IMR-90 (cell line): Measurements from ENCODE around the gene C16orf89. TPM values are rescaled to one million over a fixed set of nuclear protein-coding genes. Genes with fewer than 3 reads are reported as not detected.
"Not testable (repeated sequence)": the region's sequence is repeated elsewhere in the genome, so short reads cannot be mapped to it uniquely, and the experiment has no call there.

Experiments used
- ATAC-seq: fragments of 200-7000 bp; cut with Tn5 transposase; 2 replicates; pipeline ENCODE4 v1.9.1; 2020; ENCODE audit warnings: low read depth, mild to moderate bottlenecking, moderate library complexity
- BruUV-seq: library from RNA; stranded (reverse); fragments of 400-500 nt; replicated peaks from 2 replicates; lab custom pipeline; 2021; lab: Mats Ljungman, UMichigan
- CTCF ChIA-PET: fragments of 300-600 bp; formaldehyde crosslinking; extraction: SDS; loops from one replicate; lab custom pipeline; 2021; ENCODE audit warnings: antibody characterized with exemption; lab: Yijun Ruan, JAX
- POLR2A ChIA-PET: fragments of 300-600 bp; sonication (Branson Sonifier 250); formaldehyde crosslinking; loops from one replicate; lab custom pipeline; 2022; ENCODE audit warnings: antibody characterized with exemption; ENCODE audit not compliant: unreplicated experiment; lab: Charles Lee
- DNase-seq: peaks from one replicate; pipeline ENCODE4 v3.0.0; 2013
- H2AFZ ChIP-seq: replicated peaks from 2 replicates; pipeline ENCODE3; 2013; ENCODE audit warnings: low read length, mild to moderate bottlenecking; ENCODE audit not compliant: poor library complexity
- H2AK5ac ChIP-seq: 2 replicates; pipeline ENCODE4 v1.6.1; 2013; ENCODE audit warnings: low read depth, low read length, inconsistent platforms
- H2AK9ac ChIP-seq: replicated peaks from 2 replicates; pipeline ENCODE3; 2013; ENCODE audit warnings: mild to moderate bottlenecking, low read depth, low read length, moderate library complexity; ENCODE audit not compliant: poor library complexity
- H2BK120ac ChIP-seq: 2 replicates; pipeline ENCODE4 v1.6.1; 2013; ENCODE audit warnings: low read depth, low read length, inconsistent platforms
- H2BK15ac ChIP-seq: 3 replicates; pipeline ENCODE4 v1.6.1; 2013; ENCODE audit warnings: low read depth, low read length, inconsistent platforms
- H2BK20ac ChIP-seq: 2 replicates; pipeline ENCODE4 v1.6.1; 2013; ENCODE audit warnings: low read depth, mild to moderate bottlenecking, inconsistent platforms, low read length, moderate library complexity
- H2BK5ac ChIP-seq: 2 replicates; pipeline ENCODE4 v1.6.1; 2013; ENCODE audit warnings: mild to moderate bottlenecking, low read depth, low read length, inconsistent platforms; ENCODE audit not compliant: poor library complexity, severe bottlenecking
- H3K14ac ChIP-seq: replicated peaks from 2 replicates; pipeline ENCODE4 v1.6.1; 2013; ENCODE audit warnings: low read depth, low read length, inconsistent platforms
- H3K18ac ChIP-seq: 2 replicates; pipeline ENCODE4 v1.6.1; 2013; ENCODE audit warnings: low read depth, low read length, control low read depth
- H3K23ac ChIP-seq: 2 replicates; pipeline ENCODE4 v1.6.1; 2013; ENCODE audit warnings: low read depth, low read length, inconsistent platforms
- H3K27ac ChIP-seq: 2 replicates; pipeline ENCODE4 v1.5.1; 2013; ENCODE audit warnings: mild to moderate bottlenecking, control low read depth, low read length; ENCODE audit not compliant: insufficient read depth
- H3K27me3 ChIP-seq: 2 replicates; pipeline ENCODE4 v1.6.1; 2013; ENCODE audit warnings: low read length; ENCODE audit not compliant: control insufficient read depth, insufficient read depth
- H3K36me3 ChIP-seq: 2 replicates; pipeline ENCODE4 v1.6.1; 2013; ENCODE audit warnings: low read length, mixed read lengths; ENCODE audit not compliant: control insufficient read depth, insufficient read depth
- H3K4ac ChIP-seq: 2 replicates; pipeline ENCODE4 v1.6.1; 2013; ENCODE audit warnings: low read depth, low read length, inconsistent platforms
- H3K4me1 ChIP-seq: 2 replicates; pipeline ENCODE4 v1.6.1; 2013; ENCODE audit warnings: low read length, mixed read lengths; ENCODE audit not compliant: control insufficient read depth, insufficient read depth
- H3K4me2 ChIP-seq: 2 replicates; pipeline ENCODE4 v1.6.1; 2013; ENCODE audit warnings: low read depth, mild to moderate bottlenecking, control low read depth, low read length, moderate library complexity
- H3K4me3 ChIP-seq: 2 replicates; pipeline ENCODE4 v1.5.1; 2013; ENCODE audit warnings: low read depth, mild to moderate bottlenecking, control low read depth, low read length, moderate library complexity; ENCODE audit not compliant: insufficient read depth
- H3K56ac ChIP-seq: 2 replicates; pipeline ENCODE4 v1.6.1; 2013; ENCODE audit warnings: low read length, inconsistent platforms; ENCODE audit not compliant: insufficient read depth; ENCODE audit errors: extremely low read depth
- H3K79me1 ChIP-seq, 2 experiments: 2 replicates each; pipeline ENCODE4 v1.6.1; 2013; ENCODE audit warnings: low read length in 2 of 2, inconsistent platforms in 1 of 2, low read depth in 1 of 2
- H3K9ac ChIP-seq: 2 replicates; pipeline ENCODE4 v1.6.1; 2013; ENCODE audit warnings: low read depth, low read length, control low read depth
- H3K9me1 ChIP-seq: 2 replicates; pipeline ENCODE4 v1.6.1; 2013; ENCODE audit warnings: low read length, inconsistent platforms; ENCODE audit not compliant: insufficient read depth
- H3K9me3 ChIP-seq: 2 replicates; pipeline ENCODE4 v1.6.1; 2013; ENCODE audit warnings: low read length; ENCODE audit not compliant: control insufficient read depth, insufficient read depth
- H4K20me1 ChIP-seq: 2 replicates; pipeline ENCODE4 v1.6.1; 2013; ENCODE audit warnings: low read length, inconsistent platforms; ENCODE audit not compliant: insufficient read depth
- H4K5ac ChIP-seq: 2 replicates; pipeline ENCODE4 v1.6.1; 2013; ENCODE audit warnings: mild to moderate bottlenecking, low read depth, low read length, control low read depth
- H4K8ac ChIP-seq, 2 experiments: 2 replicates each; pipeline ENCODE4 v1.6.1; 2013; ENCODE audit warnings: low read depth in 2 of 2, low read length in 2 of 2, control low read depth in 1 of 2, inconsistent platforms in 1 of 2
- H4K91ac ChIP-seq: 2 replicates; pipeline ENCODE4 v1.6.1; 2013; ENCODE audit warnings: low read depth, low read length, inconsistent platforms; ENCODE audit not compliant: insufficient read depth
- WGBS, 2 experiments: methylation state at CpG; one replicate each; pipeline versions ENCODE4 v1.1.5 to v1.1.7; 2013; ENCODE audit warnings: missing lambda C conversion rate in 2 of 2; ENCODE audit not compliant: insufficient read length in 1 of 2; ENCODE audit errors: extremely low coverage in 2 of 2; 5-methylcytosine and 5-hydroxymethylcytosine counted together
- dilution Hi-C: fragments of 300-500 bp; cut with HindIII; formaldehyde crosslinking; loops from one replicate; pipeline ENCODE4 v1.14.3; 2018; ENCODE audit warnings: low sequenced_read_pairs; ENCODE audit not compliant: unreplicated experiment
- in situ Hi-C: fragments of 300-500 bp; cut with MboI; formaldehyde crosslinking; loops from 3 replicates; pipeline ENCODE4 v1.14.3; 2019; ENCODE audit warnings: low sequenced_read_pairs, inconsistent platforms, mixed read lengths
- intact Hi-C: fragments of 100-400 bp; cut with micrococcal nuclease; formaldehyde crosslinking; loops from 2 replicates; pipeline ENCODE4 v1.10.0; 2022
- polyA plus RNA-seq, 3 experiments: library from polyadenylated mRNA; depleted of rRNA; stranded (reverse); fragments of >200 nt; gene quantifications; 2 replicates each; pipeline ENCODE4 v1.2.3, GENCODE V29; 2012; ENCODE audit warnings: low replicate concordance in 1 of 3
- total RNA-seq: library from RNA; depleted of rRNA; stranded (reverse); fragments of >200 nt; gene quantifications from 2 replicates; pipeline ENCODE4 v1.2.3, GENCODE V29; 2012

The C16orf89 gene
- total and polyA plus RNA-seq, 2 of the 4 experiments (the other 2 are of a cell fraction): 0.17 to 0.18 TPM

DNA sequence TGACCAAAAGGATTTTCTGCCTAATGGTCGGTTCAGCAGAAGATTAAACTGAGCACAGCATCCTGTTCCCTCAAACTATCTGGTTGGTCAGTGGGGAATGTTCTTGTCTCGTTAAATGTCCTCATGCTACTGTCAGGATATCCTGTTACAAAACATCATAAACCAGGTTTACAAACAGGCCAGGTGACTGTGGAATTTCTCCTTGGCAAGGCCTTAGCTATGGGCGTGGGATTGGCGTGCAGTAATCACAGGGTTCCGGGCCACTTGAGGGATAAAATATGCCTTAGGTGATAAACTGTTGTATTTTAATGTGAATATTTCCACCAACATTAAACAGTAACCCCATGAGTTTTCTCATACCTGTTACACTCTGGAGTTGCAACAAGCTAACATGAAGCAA lies 39.3 kb upstream of the C16orf89 start:
- POLR2A ChIA-PET, H3K9me3 ChIP-seq, H2AK9ac ChIP-seq, H2BK20ac ChIP-seq, in situ Hi-C loops, H3K14ac ChIP-seq, BruUV-seq, H4K20me1 ChIP-seq, H3K4me1 ChIP-seq, H2BK15ac ChIP-seq, H4K8ac ChIP-seq, H3K9ac ChIP-seq, H3K18ac ChIP-seq, H2BK120ac ChIP-seq, H2BK5ac ChIP-seq, H4K91ac ChIP-seq, CTCF ChIA-PET, intact Hi-C loops, ATAC-seq, H4K5ac ChIP-seq, H3K36me3 ChIP-seq, H3K79me1 ChIP-seq, H2AFZ ChIP-seq, H3K27me3 ChIP-seq, H3K23ac ChIP-seq, dilution Hi-C loops, H3K4ac ChIP-seq, DNase-seq, H3K4me3 ChIP-seq, H3K27ac ChIP-seq, H3K56ac ChIP-seq, H2AK5ac ChIP-seq, H3K9me1 ChIP-seq, H3K4me2 ChIP-seq: not testable (repeated sequence)
- WGBS, 2 experiments: no CpG with 5 or more reads among the region's 5 CpGs

DNA sequence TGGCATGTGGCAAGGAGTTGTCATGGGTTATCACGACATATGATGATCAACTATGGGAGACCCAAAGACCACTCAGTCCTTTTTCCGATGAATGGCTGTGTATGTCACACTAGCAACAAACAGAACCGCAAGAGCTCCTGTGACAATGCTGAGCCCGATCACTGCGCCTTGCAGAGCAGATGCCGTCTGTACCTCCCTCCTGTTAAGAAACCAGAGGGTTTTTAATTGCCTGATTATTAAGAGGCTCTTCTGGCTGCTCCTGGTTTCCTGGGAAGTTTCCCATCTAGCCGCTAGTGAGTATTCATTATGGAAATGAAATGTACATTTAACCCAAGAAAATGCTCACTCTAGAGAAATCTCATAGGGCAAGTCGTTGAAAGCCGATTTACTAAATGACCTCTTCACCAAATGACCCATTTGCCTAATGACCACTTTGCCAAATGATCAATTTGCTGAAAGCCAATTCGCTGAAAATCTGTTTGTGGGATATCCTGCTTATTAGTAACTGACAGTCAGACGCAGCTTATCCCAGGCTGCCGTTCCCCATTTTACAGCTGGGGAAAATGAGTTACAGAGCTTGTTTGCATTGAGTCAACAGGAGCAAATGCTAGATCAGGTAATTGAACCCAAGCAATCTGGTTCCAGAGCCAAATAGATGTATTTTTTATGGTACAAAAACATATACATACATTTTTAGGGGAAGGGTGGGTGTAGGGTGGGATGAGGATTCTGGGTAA lies 37.7 kb upstream of the C16orf89 start:
- H2BK5ac ChIP-seq, H3K79me1 ChIP-seq, H3K27ac ChIP-seq, H2AK5ac ChIP-seq, dilution Hi-C loops, H3K14ac ChIP-seq, H2BK20ac ChIP-seq, H4K8ac ChIP-seq, in situ Hi-C loops, H2AFZ ChIP-seq, ATAC-seq, DNase-seq, H3K4me3 ChIP-seq, CTCF ChIA-PET, H3K4me2 ChIP-seq, H4K91ac ChIP-seq, H3K9me1 ChIP-seq, H4K5ac ChIP-seq, POLR2A ChIA-PET, BruUV-seq, H3K4ac ChIP-seq, H3K9ac ChIP-seq, H2BK15ac ChIP-seq, H3K4me1 ChIP-seq, H3K56ac ChIP-seq, H3K36me3 ChIP-seq, H3K23ac ChIP-seq, H3K18ac ChIP-seq, H3K27me3 ChIP-seq, H4K20me1 ChIP-seq, intact Hi-C loops, H2AK9ac ChIP-seq, H3K9me3 ChIP-seq, H2BK120ac ChIP-seq: not testable (repeated sequence)
- 80% methylated on average over 1 of the region's 12 CpGs; no CpG with 5 or more reads in 1 of the 2 experiments for WGBS, 2 experiments
